ENCODE measurements around the gene EIF4E1B. TPM values are rescaled to one million over a fixed set of nuclear protein-coding genes. Genes with fewer than 3 reads are reported as not detected.
"Not testable (repeated sequence)": the region's sequence is repeated elsewhere in the genome, so short reads cannot be mapped to it uniquely, and the experiment has no call there.

EIF4E1B gene
- total RNA-seq: not detected

DNA sequence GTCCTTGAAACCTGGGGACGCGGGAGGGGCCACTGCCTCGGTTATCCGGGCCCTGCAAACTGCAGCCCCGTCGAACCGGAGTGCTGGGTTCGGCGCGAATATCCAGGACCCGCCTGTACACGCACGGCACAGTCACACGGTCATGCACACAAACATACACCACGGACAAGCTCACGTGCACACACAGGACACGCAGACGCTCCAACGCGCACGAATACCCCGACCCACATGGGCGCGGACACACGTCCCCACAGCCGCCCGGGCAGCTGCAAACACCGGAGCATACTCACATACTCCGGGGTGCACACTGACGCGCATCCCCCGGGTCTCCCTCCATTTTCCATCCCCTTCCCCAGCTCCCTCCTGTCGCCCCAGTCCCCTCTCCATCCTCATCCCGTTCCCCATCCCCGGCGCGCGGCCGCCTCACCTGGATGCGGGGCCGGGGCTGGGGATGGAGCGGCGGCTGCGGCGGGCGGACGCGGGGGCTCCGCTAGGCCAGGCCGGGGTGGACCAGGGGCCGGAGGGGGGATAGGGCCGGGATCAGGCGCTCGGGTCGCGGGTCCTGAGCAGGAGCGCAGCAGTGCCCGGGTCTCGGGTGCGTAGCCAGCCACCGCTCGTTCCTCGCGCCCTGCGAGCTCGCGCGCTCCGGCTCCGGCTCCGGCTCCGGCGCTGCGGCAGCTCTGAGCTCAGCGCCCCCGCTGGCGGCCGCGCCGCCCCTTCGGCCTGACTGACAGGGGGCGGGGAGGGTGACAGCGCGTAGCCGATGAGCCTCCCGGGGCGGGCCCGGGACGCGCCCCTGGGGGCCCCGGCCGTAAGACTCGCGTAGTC, at the start of gene EIF4E1B, which contains the start of gene SNCB:
TSS of gene EIF4E1B (plus strand) at position 823 of the 828 bp plus-strand sequence. CDS start 12,113 bp downstream, outside the sequence.
TSS of gene SNCB (minus strand) at position 682 of the 828 bp plus-strand sequence. CDS start 880 bp downstream, outside the sequence.
- peaks cover 78% of the 10 kb centered on the region for H3K27me3 Mint-ChIP-seq
- peak within 1 kb of the TSS; percentile 44 for H3K4me3 Mint-ChIP-seq
- H3K36me3 Mint-ChIP-seq: no peaks in the 10 kb centered on the region
- no peak within 1 kb of the TSS for H3K27ac Mint-ChIP-seq
- peaks cover 11% of the 10 kb centered on the region for H3K4me1 Mint-ChIP-seq
- no peaks in the 10 kb centered on the region for H3K9me3 Mint-ChIP-seq
- DNase-seq: peak; percentile 81

GRCh38 chr5:176581361-176581760, 49.1 kb upstream of the EIF4E1B start:
- no peak for DNase-seq
- Mint-ChIP-seq H3K27ac (no peak overlapping the region), H3K36me3 (no peaks in the 10 kb centered on the region), H3K4me3 (no peak overlapping the region), H3K9me3 (peaks cover 7% of the 10 kb centered on the region), H3K27me3 (no peaks in the 10 kb centered on the region), H3K4me1 (peaks cover 1% of the 10 kb centered on the region)

- DNase-seq: no peak
- H3K27ac Mint-ChIP-seq: no peak overlapping the region
- H3K27me3 Mint-ChIP-seq: no peaks in the 10 kb centered on the region
- H3K4me1 Mint-ChIP-seq: peaks cover 1% of the 10 kb centered on the region
- H3K9me3 Mint-ChIP-seq: peaks cover 7% of the 10 kb centered on the region
- H3K36me3 Mint-ChIP-seq: no peaks in the 10 kb centered on the region
- H3K4me3 Mint-ChIP-seq: no peak overlapping the region
These were observed 47.4 kb upstream of the EIF4E1B start for GRCh38 chr5:176583076-176583475.

DNA sequence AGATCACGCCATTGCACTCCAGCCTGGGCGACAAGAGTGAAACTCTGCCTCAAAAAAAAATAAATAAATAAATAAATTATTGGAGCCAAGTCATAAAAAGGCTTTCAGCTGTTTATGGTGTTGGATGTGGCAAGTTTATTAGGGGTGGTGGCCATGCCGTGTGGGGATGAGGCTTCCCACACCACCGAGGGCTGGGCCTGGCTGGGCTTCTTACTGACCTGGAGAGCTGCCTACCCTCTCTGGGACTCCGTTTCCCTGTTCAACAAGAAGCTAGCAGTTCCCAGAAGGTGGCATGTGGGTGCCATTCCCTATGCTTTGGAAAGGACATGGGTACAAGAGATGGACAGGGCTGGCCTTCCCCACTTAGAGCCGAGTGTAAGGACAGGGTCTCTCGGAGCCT, 43.1 kb upstream of the EIF4E1B start:
- H3K36me3 Mint-ChIP-seq: no peaks in the 10 kb centered on the region
- no peaks in the 10 kb centered on the region for H3K27me3 Mint-ChIP-seq
- H3K4me1 Mint-ChIP-seq: no peaks in the 10 kb centered on the region
- no peak overlapping the region for H3K27ac Mint-ChIP-seq
- no peak for DNase-seq
- H3K9me3 Mint-ChIP-seq: peaks cover 7% of the 10 kb centered on the region
- no peak overlapping the region for H3K4me3 Mint-ChIP-seq

DNA sequence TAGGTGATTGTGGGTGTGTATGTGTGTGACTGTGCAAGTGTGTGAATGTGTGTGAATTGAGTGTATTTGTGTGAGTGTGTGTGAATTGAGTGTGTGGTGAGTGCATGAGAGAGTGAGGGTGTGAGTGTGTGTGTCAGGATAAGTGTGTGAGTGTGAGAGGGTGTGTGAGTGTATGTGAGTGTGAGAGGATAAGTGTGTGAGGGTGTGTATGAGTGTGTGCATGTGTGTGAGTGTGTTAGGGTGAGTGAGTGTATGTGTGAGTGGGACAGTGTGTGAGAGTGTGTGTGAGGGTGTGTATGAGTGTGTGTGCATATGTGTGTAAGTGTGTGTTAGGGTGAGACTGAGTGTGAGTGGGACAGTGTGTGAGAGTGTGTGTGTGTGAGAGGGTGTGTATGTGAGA, 42.2 kb upstream of the EIF4E1B start:
- no peak for DNase-seq
- no peaks in the 10 kb centered on the region for H3K27me3 Mint-ChIP-seq
- no peak overlapping the region for H3K4me3 Mint-ChIP-seq
- H3K27ac Mint-ChIP-seq: no peak overlapping the region
- H3K36me3 Mint-ChIP-seq: no peaks in the 10 kb centered on the region
- peaks cover 7% of the 10 kb centered on the region for H3K9me3 Mint-ChIP-seq
- no peaks in the 10 kb centered on the region for H3K4me1 Mint-ChIP-seq

DNA sequence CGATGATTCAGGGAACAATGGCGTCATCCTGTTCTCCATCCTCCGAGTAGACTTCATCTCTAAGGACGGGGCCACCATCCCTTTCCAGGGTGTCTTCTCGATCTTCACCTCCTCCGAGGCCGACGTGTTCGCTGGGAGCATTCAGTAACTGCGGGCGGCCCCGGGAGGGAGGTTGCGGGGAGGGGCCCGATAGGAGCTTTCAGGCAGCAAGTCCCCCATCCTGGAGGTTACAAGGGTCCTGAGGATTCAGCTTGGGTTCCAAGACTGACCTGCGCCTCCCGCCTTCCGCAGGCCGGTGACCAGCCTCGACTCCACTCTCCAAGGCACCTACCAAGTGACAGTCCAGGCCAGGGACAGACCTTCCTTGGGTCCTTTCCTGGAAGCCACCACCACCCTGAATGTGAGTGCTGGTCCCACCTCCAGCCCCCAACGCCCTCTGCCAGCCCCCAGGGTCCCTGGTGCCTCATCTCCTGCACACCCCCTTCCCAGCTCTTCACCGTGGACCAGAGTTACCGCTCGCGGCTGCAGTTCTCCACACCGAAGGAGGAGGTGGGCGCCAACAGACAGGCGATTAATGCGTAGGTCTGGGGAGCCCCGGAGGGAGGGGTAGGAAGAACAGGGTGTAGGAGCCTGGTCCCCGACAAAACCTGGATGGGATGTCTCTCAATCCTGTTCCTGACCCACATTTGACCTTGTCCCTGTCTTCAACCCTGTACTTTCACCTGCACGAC, 41.3 kb upstream of the EIF4E1B start:
- H3K4me3 Mint-ChIP-seq: no peak overlapping the region

DNA sequence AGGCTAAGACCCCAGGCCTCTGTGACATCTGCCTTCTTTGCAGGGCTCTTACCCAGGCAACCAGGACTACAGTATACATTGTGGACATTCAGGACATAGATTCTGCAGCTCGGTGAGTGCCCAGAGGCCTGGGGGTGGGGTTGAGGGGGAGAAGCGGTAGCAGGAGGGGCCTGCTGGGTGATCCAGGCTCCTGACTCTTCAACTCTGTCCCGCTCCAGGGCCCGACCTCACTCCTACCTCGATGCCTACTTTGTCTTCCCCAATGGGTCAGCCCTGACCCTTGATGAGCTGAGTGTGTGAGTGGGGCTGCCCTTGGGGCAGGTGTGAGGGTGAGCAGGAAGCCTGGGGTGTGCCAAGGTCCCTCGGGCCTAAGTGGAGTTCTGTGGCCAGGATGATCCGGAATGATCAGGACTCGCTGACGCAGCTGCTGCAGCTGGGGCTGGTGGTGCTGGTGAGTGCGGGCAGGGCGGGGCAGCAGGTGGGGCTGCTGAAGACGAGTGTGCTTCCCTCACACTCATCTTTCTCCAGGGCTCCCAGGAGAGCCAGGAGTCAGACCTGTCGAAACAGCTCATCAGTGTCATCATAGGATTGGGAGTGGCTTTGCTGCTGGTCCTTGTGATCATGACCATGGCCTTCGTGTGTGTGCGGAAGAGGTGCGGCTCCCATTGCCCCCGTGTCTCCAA, 40.3 kb upstream of the EIF4E1B start:
- Mint-ChIP-seq H3K9me3 (peaks cover 6% of the 10 kb centered on the region), H3K4me3 (no peak overlapping the region), H3K27me3 (no peaks in the 10 kb centered on the region), H3K36me3 (no peaks in the 10 kb centered on the region), H3K4me1 (no peaks in the 10 kb centered on the region), H3K27ac (no peak overlapping the region)
- no peak for DNase-seq

More for the DNA sequence above, 41.3 kb upstream of the EIF4E1B start:
- H3K9me3 Mint-ChIP-seq: peaks cover 7% of the 10 kb centered on the region
- no peaks in the 10 kb centered on the region for H3K4me1 Mint-ChIP-seq
- DNase-seq: no peak
- no peaks in the 10 kb centered on the region for H3K27me3 Mint-ChIP-seq
- H3K27ac Mint-ChIP-seq: no peak overlapping the region
- H3K36me3 Mint-ChIP-seq: no peaks in the 10 kb centered on the region

DNA sequence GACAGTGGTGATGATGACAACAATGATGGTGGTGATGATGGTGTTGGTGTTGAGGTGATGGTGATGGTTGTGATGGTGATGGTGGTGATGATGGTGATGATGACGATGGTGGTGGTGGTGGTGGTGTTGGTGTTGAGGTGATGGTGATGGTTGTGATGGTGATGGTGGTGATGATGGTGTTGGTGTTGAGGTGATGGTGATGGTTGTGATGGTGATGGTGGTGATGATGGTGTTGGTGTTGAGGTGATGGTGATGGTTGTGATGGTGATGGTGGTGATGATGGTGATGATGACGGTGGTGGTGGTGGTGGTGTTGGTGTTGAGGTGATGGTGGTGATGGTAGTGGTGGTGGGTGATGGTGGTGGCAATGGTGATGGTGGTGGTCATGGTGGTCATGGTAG, 38.8 kb upstream of the EIF4E1B start:
- DNase-seq, H3K4me3 Mint-ChIP-seq, H3K9me3 Mint-ChIP-seq, H3K27ac Mint-ChIP-seq, H3K4me1 Mint-ChIP-seq, H3K36me3 Mint-ChIP-seq: not testable (repeated sequence)
- H3K27me3 Mint-ChIP-seq: peaks cover 12% of the 10 kb centered on the region

DNA sequence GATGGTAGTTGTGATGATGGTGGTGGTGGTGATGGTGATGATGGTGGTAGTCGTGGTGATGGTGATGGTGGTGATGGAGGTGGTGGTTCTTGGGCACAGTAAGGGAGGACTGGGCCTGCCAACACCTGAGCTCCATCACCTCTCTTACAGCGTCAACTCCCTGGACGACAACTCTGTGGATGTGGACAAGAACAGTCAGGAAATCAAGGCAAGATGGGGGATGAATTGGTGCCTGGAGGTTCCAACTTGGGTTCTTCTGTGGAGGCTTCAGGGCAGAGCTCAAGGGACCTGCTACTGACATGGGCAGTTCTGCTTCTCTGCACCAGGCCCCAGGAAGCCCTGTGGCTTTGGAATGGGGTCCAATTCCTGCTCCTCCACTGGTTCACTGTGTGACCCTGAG, 37.9 kb upstream of the EIF4E1B start:
- Mint-ChIP-seq H3K9me3 (no peaks in the 10 kb centered on the region), H3K27ac (no peak overlapping the region), H3K4me1 (peaks cover 6% of the 10 kb centered on the region), H3K27me3 (peaks cover 13% of the 10 kb centered on the region), H3K4me3 (no peak overlapping the region), H3K36me3 (no peaks in the 10 kb centered on the region)
- DNase-seq: no peak

- H3K27ac Mint-ChIP-seq: no peak overlapping the region
- DNase-seq: no peak
- no peak overlapping the region for H3K4me3 Mint-ChIP-seq
- H3K36me3 Mint-ChIP-seq: no peaks in the 10 kb centered on the region
- H3K4me1 Mint-ChIP-seq: peaks cover 6% of the 10 kb centered on the region
- no peaks in the 10 kb centered on the region for H3K9me3 Mint-ChIP-seq
- H3K27me3 Mint-ChIP-seq: peaks cover 17% of the 10 kb centered on the region
These were observed 37.1 kb upstream of the EIF4E1B start for GRCh38 chr5:176593273-176593869.

DNA sequence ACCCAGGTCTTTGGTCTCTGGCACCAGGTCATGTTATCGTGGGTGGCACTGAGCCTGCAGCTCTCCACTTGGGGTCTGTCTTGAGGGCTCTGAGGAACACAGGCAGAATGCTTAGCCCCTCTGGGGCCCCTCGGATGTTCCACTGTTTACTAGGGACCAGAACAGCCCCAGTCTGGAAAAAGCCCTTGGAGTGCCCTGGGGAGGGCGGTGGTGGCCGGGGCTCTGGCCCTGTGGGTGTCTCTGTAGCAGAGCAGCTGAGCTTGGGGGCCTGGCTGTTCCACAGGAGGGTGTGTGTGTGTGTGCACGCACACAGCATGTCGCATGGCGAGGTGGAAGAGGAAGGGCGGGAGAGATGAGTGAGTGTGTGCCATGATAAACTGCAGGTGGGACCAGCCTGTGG, 35.9 kb upstream of the EIF4E1B start:
- Mint-ChIP-seq H3K4me3 (no peak overlapping the region), H3K4me1 (peaks cover 6% of the 10 kb centered on the region), H3K27me3 (peaks cover 22% of the 10 kb centered on the region), H3K27ac (no peak overlapping the region), H3K9me3 (no peaks in the 10 kb centered on the region), H3K36me3 (no peaks in the 10 kb centered on the region)
- DNase-seq: no peak

- H3K4me1 Mint-ChIP-seq: peaks cover 11% of the 10 kb centered on the region
- H3K4me3 Mint-ChIP-seq: no peak overlapping the region
- H3K9me3 Mint-ChIP-seq: no peaks in the 10 kb centered on the region
- H3K27ac Mint-ChIP-seq: no peak overlapping the region
- H3K36me3 Mint-ChIP-seq: no peaks in the 10 kb centered on the region
- peaks cover 22% of the 10 kb centered on the region for H3K27me3 Mint-ChIP-seq
- DNase-seq: no peak
These were observed 35.0 kb upstream of the EIF4E1B start for GRCh38 chr5:176595386-176595943.

DNA sequence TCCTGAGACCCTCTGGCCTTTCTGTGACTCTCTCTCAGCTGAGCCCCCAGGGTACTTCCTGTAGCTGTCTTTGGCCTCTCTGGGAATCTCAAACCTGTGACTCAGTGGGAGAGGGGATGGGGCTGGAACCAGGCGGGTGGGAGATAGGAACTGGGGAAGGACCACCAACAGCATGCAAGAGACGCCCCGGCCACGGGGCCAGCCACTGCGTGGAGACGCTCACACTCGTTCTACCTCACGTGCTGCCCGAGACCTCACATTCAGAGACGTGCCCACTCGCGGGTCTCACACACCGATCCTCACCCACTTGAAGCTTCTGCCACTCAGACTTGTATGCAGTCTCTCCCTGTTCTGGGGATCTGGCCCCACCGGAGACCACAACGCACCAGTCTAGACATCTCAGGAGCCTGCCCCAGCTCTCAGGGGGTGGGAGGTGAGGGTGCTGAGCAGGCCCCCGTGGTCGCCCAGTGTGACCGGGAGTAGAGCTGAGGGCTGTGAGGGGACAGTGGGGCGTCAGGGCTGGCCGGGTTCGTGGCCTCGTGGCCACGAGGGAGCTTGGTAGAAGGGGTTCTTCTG, 34.3 kb upstream of the EIF4E1B start:
- Mint-ChIP-seq H3K27me3 (peaks cover 22% of the 10 kb centered on the region), H3K27ac (no peak overlapping the region), H3K36me3 (no peaks in the 10 kb centered on the region), H3K4me3 (peak overlapping the region; percentile 65), H3K4me1 (peaks cover 11% of the 10 kb centered on the region), H3K9me3 (no peaks in the 10 kb centered on the region)
- DNase-seq: no peak

DNA sequence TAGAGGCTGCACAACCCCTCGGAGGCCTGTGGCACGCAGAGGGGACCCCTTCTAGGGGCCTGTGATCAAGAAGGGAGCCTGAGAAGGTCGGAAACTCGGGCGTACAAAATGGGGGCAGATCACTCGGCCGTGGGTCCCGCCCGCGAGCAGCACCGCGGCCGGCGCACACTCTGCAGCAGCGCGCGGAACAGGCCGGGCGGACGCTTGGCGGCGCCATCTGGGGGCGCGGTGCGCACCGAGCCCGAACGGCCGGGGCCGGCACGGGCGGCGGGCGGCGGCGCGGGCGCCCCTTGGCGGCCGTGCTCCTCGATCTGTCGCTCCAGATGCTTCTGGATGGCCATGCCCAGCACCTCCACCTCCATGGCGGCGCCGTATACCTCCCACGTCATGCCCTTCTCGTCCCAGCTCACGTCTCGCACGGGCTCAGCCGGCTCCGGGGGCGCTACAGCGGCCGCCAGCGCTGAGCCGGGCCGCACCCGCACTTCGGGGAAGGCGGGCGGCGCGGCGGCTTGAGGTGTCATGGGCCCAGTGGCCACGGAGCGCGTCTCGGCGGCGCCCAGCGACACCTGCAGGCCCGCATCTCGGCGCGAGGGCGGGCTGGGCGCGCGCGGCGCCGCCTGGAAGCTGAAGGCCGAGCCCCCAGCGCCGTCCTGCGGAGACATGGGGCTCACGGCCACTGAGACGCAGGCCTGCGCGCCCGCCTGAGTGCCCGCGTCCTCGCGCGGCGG, 33.6 kb upstream of the EIF4E1B start:
- Mint-ChIP-seq H3K4me1 (peaks cover 11% of the 10 kb centered on the region), H3K36me3 (no peaks in the 10 kb centered on the region), H3K27ac (no peak overlapping the region), H3K9me3 (no peaks in the 10 kb centered on the region), H3K27me3 (peaks cover 22% of the 10 kb centered on the region), H3K4me3 (peak overlapping the region; percentile 65)
- peak; percentile 75 for DNase-seq

Measured in activated naive CD8-positive, alpha-beta T cell treated with anti-CD3 and anti-CD28 coated beads for 36 hours (primary cell).